DOHH2 (cell line): ENCODE results near the gene SELENON.

ENCODE experiments used
- EZH2phosphoT487 ChIP-seq: fragments of 200-600 bp; sonication (generic); IDR thresholded peaks from 2 replicates; pipeline ENCODE4 v1.6.1; 2017; ENCODE audit warnings: borderline replicate concordance, mild to moderate bottlenecking, antibody characterized with exemption, low read length, moderate library complexity, mixed read lengths
- TF ChIP-seq, protein P1 (sequence below): fragments of 200-600 bp; sonication (generic); IDR thresholded peaks from one replicate; pipeline ENCODE4 v1.5.1; 2014; ENCODE audit warnings: antibody characterized with exemption, mild to moderate bottlenecking, low read depth, low read length; ENCODE audit not compliant: poor library complexity, severe bottlenecking

DNA sequence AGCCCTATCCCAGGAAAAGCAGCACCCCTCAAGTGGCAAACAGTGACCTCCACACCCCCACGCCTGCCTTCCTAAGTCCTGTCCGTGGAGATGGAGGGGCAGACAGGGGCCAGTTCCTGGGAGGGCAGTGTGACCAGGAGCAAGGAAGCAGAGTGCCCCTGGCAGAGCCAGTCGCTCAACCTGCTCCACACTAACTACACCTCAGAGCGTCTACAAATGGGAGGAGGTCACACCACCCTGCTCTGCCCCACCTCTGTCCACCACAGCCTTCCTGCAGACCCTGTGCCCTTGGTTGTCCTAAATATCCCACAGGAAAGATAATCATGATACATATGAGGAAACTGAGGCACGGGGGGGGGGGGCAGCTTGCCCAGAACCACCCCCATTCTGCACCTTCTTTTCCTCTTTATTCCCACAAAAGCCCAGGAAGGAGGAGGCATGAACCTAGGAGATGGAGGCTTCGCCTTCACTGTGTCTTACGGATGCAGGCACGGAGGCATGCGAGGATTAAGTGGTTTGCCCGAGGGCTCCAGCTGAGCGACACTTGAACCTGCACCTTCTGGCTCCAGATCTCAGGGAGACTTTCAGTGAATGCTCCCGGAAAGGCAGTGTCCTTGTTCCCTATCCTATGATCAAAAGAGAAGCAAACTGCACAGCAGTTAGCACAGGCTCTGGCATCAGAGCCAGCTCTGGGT is 42.7 kb upstream of the SELENON start:
- TF ChIP-seq, protein P1, sequence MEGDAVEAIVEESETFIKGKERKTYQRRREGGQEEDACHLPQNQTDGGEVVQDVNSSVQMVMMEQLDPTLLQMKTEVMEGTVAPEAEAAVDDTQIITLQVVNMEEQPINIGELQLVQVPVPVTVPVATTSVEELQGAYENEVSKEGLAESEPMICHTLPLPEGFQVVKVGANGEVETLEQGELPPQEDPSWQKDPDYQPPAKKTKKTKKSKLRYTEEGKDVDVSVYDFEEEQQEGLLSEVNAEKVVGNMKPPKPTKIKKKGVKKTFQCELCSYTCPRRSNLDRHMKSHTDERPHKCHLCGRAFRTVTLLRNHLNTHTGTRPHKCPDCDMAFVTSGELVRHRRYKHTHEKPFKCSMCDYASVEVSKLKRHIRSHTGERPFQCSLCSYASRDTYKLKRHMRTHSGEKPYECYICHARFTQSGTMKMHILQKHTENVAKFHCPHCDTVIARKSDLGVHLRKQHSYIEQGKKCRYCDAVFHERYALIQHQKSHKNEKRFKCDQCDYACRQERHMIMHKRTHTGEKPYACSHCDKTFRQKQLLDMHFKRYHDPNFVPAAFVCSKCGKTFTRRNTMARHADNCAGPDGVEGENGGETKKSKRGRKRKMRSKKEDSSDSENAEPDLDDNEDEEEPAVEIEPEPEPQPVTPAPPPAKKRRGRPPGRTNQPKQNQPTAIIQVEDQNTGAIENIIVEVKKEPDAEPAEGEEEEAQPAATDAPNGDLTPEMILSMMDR: no peak
- TF ChIP-seq EZH2phosphoT487: no peak
